GM12878 (cell line): Measurements from ENCODE around the gene LIMS2. TPM values are rescaled to one million over a fixed set of nuclear protein-coding genes. Genes with fewer than 3 reads are reported as not detected.

Source experiments
- ATAC-seq: fragments of 200-7000 bp; cut with Tn5 transposase; 3 replicates; pipeline ENCODE4 v1.9.1; 2020; ENCODE audit warnings: mild to moderate bottlenecking, moderate library complexity
- BruUV-seq: library from RNA; stranded (reverse); fragments of 400-500 nt; replicated peaks from 2 replicates; lab custom pipeline; 2021; lab: Mats Ljungman, UMichigan
- CTCF ChIA-PET: fragments of 300-600 bp; sonication (Branson Sonifier 250); formaldehyde crosslinking; extraction: SDS; loops from one replicate; lab custom pipeline; 2021; ENCODE audit warnings: inconsistent platforms; lab: Yijun Ruan, JAX
- POLR2A ChIA-PET: fragments of 350-600 bp; formaldehyde crosslinking; extraction: SDS; loops from one replicate; lab custom pipeline; 2021; ENCODE audit warnings: inconsistent platforms; lab: Charles Lee
- RAD21 ChIA-PET: fragments of 300-600 bp; sonication (Branson Sonifier 250); formaldehyde crosslinking; loops from one replicate; lab custom pipeline; 2023; ENCODE audit warnings: antibody characterized with exemption; ENCODE audit not compliant: unreplicated experiment; lab: Charles Lee
- SMC1A ChIA-PET: fragments of 300-600 bp; sonication (Branson Sonifier 250); formaldehyde crosslinking; loops from one replicate; lab custom pipeline; 2023; ENCODE audit not compliant: unreplicated experiment, uncharacterized antibody; lab: Charles Lee
- DNase-seq: peaks from one replicate; pipeline ENCODE4 v3.0.0-alpha.2; 2011; ENCODE audit warnings: low read depth, low spot score
- FAIRE-seq: peaks from 3 replicates; lab custom pipeline; 2011; peaks lifted over from hg19 to GRCh38; lab: Jason Lieb, UNC
- H2AFZ ChIP-seq: 2 replicates; pipeline ENCODE4 v1.6.0; 2011; ENCODE audit warnings: low read depth, low read length, control low read depth; ENCODE audit not compliant: control insufficient read depth
- H3K27ac ChIP-seq: 2 replicates; pipeline ENCODE4 v1.5.1; 2011; ENCODE audit warnings: control low read depth; ENCODE audit not compliant: control insufficient read depth, insufficient read depth
- H3K27me3 ChIP-seq, 2 experiments: replicated peaks in 1 of 2; 2 replicates each; pipeline versions ENCODE4 v1.6.0 to v1.6.1; 2011; ENCODE audit warnings: low read length in 1 of 2; ENCODE audit not compliant: control insufficient read depth in 2 of 2, insufficient read depth in 2 of 2
- H3K36me3 ChIP-seq, 2 experiments: 2 replicates each; pipeline ENCODE4 v1.5.1; 2011; ENCODE audit warnings: low read length in 1 of 2; ENCODE audit not compliant: control insufficient read depth in 2 of 2, insufficient read depth in 2 of 2
- H3K4me1 ChIP-seq: 2 replicates; pipeline ENCODE4 v1.6.1; 2011; ENCODE audit warnings: mild to moderate bottlenecking, low read length, moderate library complexity, mixed read lengths; ENCODE audit not compliant: control insufficient read depth, insufficient read depth
- H3K4me2 ChIP-seq: 2 replicates; pipeline ENCODE4 v1.6.0; 2011; ENCODE audit warnings: control low read depth; ENCODE audit not compliant: control insufficient read depth, insufficient read depth
- H3K4me3 ChIP-seq: fragments of 200-600 bp; sonication (generic); 2 replicates; pipeline ENCODE4 v1.5.1; 2016
- H3K79me2 ChIP-seq: 2 replicates; pipeline ENCODE4 v1.6.0; 2011; ENCODE audit warnings: low read length; ENCODE audit not compliant: control insufficient read depth, insufficient read depth
- H3K9ac ChIP-seq: 2 replicates; pipeline ENCODE4 v1.8.0; 2011; ENCODE audit warnings: low read length, control low read depth, mixed read lengths; ENCODE audit not compliant: control insufficient read depth, insufficient read depth
- H3K9me3 ChIP-seq: replicated peaks from 3 replicates; pipeline ENCODE4 v1.5.1; 2011; ENCODE audit warnings: mild to moderate bottlenecking, low read length; ENCODE audit not compliant: control insufficient read depth, insufficient read depth
- H4K20me1 ChIP-seq: 2 replicates; pipeline ENCODE4 v1.6.0; 2011; ENCODE audit not compliant: control insufficient read depth, insufficient read depth
- EED ChIP-seq: sonication (generic); IDR thresholded peaks from 2 replicates; pipeline ENCODE4 v1.6.1; 2016; ENCODE audit warnings: antibody characterized with exemption, low read depth
- ELK1 ChIP-seq: IDR thresholded peaks from 2 replicates; pipeline ENCODE4 v1.6.1; 2012; ENCODE audit warnings: low read depth, low read length, improper control_type of control experiment
- RAD21 ChIP-seq: IDR thresholded peaks from 2 replicates; pipeline ENCODE4 v1.6.1; 2011; ENCODE audit warnings: mild to moderate bottlenecking, low read depth, low read length, moderate library complexity; ENCODE audit not compliant: insufficient read depth
- USF1 ChIP-seq: IDR thresholded peaks from 2 replicates; pipeline ENCODE4 v1.6.1; 2011; ENCODE audit warnings: borderline replicate concordance, low read depth, mild to moderate bottlenecking, moderate library complexity, mixed read lengths, low read length; ENCODE audit not compliant: insufficient read depth; ENCODE audit errors: extremely low read length
- YY1 ChIP-seq: IDR thresholded peaks from 2 replicates; pipeline ENCODE4 v1.6.1; 2011; ENCODE audit warnings: low read depth, mild to moderate bottlenecking, low read length
- ZBTB40 ChIP-seq: fragments of 450-650 bp; IDR thresholded peaks from 2 replicates; pipeline ENCODE4 v1.6.1; 2016; ENCODE audit warnings: mild to moderate bottlenecking, moderate library complexity, borderline replicate concordance
- WGBS: methylation state at CpG from one replicate; pipeline ENCODE4 v1.1.6; 2016; ENCODE audit warnings: low lambda C conversion rate; ENCODE audit not compliant: insufficient replicate concordance, insufficient coverage; ENCODE audit errors: missing lambda C conversion rate; 5-methylcytosine and 5-hydroxymethylcytosine counted together
- in situ Hi-C: fragments of 300-500 bp; cut with MboI; formaldehyde crosslinking; loops from 9 replicates; pipeline ENCODE4 v1.14.3; 2018; ENCODE audit warnings: mixed read lengths
- intact Hi-C: fragments of 100-400 bp; cut with micrococcal nuclease; formaldehyde crosslinking; loops from one replicate; pipeline ENCODE4 v1.14.2; 2022; ENCODE audit not compliant: unreplicated experiment
- polyA plus RNA-seq, 11 experiments: library from polyadenylated mRNA; depleted of rRNA in 4 of 11; unstranded in 6 of 11; stranded (reverse) in 5 of 11; fragments of >200 nt; fragmentation: Nextera tagmentation in 4 of 11; fragmentation: Illumina TruSeq in 1 of 11; extraction: Ambion mirVana in 4 of 11; extraction: Trizol in 1 of 11; gene quantifications; 1 replicate in 1 of 11; 2 replicates in 10 of 11; pipeline versions ENCODE4 v1.2.1 to v1.2.3, GENCODE V29; 2011 to 2016; ENCODE audit warnings: inconsistent platforms in 2 of 11, missing spikeins in 2 of 11, low read depth in 1 of 11
- total RNA-seq, 4 experiments: library from RNA; depleted of rRNA in 3 of 4; stranded (reverse); fragments of >200 nt in 3 of 4; fragmentation: Illumina TruSeq in 1 of 4; extraction: Trizol in 1 of 4; gene quantifications; 2 replicates each; pipeline versions ENCODE4 v1.2.1 to v1.2.3, GENCODE V29; 2013 to 2021

The LIMS2 gene
- total and polyA plus RNA-seq, 10 of the 15 experiments (the other 5 are each of a cell fraction or from before 2014, with no cell fraction given), result 0.06 to 0.81 (median 0.16) TPM; not detected in 2

- no peak for DNase-seq
- no peak overlapping the region for H2AFZ ChIP-seq
- H3K4me1 ChIP-seq, result no peaks in the 10 kb centered on the region
- FAIRE-seq, result no peak
- POLR2A ChIA-PET, result no interaction called here
- H3K4me3 ChIP-seq, result no peak overlapping the region
- H3K36me3 ChIP-seq, result no peaks in the 10 kb centered on the region
- H3K9me3 ChIP-seq, result no peaks in the 10 kb centered on the region
- SMC1A ChIA-PET, result interaction anchor here (0.7 kb wide), 1 partner anchor 52 kb away, joined by 3 read pairs; no protein-coding TSS in a partner anchor
- no peaks in the 10 kb centered on the region for H4K20me1 ChIP-seq
- no peak for TF ChIP-seq RAD21
- TF ChIP-seq EED, result no peak
- no peak for TF ChIP-seq ELK1
- no peak for TF ChIP-seq USF1
- no peak for TF ChIP-seq YY1
- TF ChIP-seq ZBTB40, result no peak
- CTCF ChIA-PET, result interaction anchor here (1.7 kb wide), 1 partner anchor 447 kb away, joined by 5 read pairs; no protein-coding TSS in a partner anchor
- no peak overlapping the region for H3K9ac ChIP-seq
- in situ Hi-C loops (no loop called here), intact Hi-C loops (no loop called here)
- H3K79me2 ChIP-seq, result no peaks in the 10 kb centered on the region
- H3K27ac ChIP-seq, result no peak overlapping the region
- H3K27me3 ChIP-seq, result no peaks in the 10 kb centered on the region
- BruUV-seq, result no TSS peak
- RAD21 ChIA-PET, result no interaction called here
- 65% methylated on average over 15 of the region's 15 CpGs for WGBS
- no peak overlapping the region for H3K4me2 ChIP-seq
- ATAC-seq, result no peak
These were observed 31.8 kb downstream of the LIMS2 start for GRCh38 chr2:127643439-127644065.
